Measurements from ENCODE around the gene CPNE5.

DNA sequence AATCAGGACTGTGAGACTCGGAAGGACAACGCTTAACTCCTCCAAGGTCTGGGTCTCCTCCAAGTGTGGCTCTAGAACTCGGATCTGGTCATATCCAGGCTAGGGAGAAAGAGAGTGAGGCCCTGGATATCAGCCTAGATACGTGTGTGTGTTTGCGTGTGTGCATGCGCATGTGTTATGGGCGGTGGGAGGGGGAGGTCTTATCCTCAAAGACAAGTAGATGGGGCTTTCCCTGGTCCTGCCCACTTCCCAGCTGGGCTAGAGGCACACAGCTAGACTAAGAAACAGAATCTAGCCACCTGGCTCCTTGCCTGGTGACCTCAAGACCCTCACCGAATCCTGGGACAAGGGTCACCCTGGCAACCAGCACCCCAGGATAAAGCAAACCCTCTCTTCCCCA is 13.2 kb downstream of the CPNE5 start:
- no peak for TF ChIP-seq EZH2 (optimal IDR thresholded peaks at IDR 0.05; ENCODE audit: low read depth, low read length)
- TF ChIP-seq, protein P1, sequence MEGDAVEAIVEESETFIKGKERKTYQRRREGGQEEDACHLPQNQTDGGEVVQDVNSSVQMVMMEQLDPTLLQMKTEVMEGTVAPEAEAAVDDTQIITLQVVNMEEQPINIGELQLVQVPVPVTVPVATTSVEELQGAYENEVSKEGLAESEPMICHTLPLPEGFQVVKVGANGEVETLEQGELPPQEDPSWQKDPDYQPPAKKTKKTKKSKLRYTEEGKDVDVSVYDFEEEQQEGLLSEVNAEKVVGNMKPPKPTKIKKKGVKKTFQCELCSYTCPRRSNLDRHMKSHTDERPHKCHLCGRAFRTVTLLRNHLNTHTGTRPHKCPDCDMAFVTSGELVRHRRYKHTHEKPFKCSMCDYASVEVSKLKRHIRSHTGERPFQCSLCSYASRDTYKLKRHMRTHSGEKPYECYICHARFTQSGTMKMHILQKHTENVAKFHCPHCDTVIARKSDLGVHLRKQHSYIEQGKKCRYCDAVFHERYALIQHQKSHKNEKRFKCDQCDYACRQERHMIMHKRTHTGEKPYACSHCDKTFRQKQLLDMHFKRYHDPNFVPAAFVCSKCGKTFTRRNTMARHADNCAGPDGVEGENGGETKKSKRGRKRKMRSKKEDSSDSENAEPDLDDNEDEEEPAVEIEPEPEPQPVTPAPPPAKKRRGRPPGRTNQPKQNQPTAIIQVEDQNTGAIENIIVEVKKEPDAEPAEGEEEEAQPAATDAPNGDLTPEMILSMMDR (IDR thresholded peaks at IDR 0.05; ENCODE audit: low read length): no peak

Measured in MM.1S (cell line).